Naive B cell (primary cell): Measurements from ENCODE around the gene RRP7A. TPM values are rescaled to one million over a fixed set of nuclear protein-coding genes. Genes with fewer than 3 reads are reported as not detected.
"Not testable (repeated sequence)": the region's sequence is repeated elsewhere in the genome, so short reads cannot be mapped to it uniquely, and the experiment has no call there.

Source experiments
- ATAC-seq, 2 donors: fragments of 150-1000 bp; cut with Tn5 transposase; 2 replicates each; pipeline ENCODE4 v1.10.0; 2021; ENCODE audit warnings: low read depth in 2 of 2, mild to moderate bottlenecking in 2 of 2, moderate library complexity in 2 of 2
- DNase-seq: peaks from one replicate; pipeline ENCODE4 v3.0.0; 2022
- H3K27ac Mint-ChIP-seq, 6 donors: one replicate each; pipeline ENCODE4 v1.8.0; 2020 to 2022; ENCODE audit warnings: mild to moderate bottlenecking in 6 of 6, mixed read lengths in 6 of 6, moderate library complexity in 5 of 6, inconsistent platforms in 2 of 6
- H3K27me3 Mint-ChIP-seq, 3 donors: one replicate each; pipeline ENCODE4 v1.8.0; 2021 to 2022; ENCODE audit warnings: mixed read lengths in 3 of 3, mild to moderate bottlenecking in 1 of 3
- H3K36me3 Mint-ChIP-seq, 2 donors: one replicate each; pipeline ENCODE4 v1.8.0; 2020 to 2022; ENCODE audit warnings: mixed read lengths in 2 of 2, inconsistent platforms in 1 of 2, mild to moderate bottlenecking in 1 of 2
- H3K4me1 Mint-ChIP-seq, 3 donors: one replicate each; pipeline ENCODE4 v1.8.0; 2020 to 2022; ENCODE audit warnings: mixed read lengths in 3 of 3, inconsistent platforms in 1 of 3, mild to moderate bottlenecking in 1 of 3, moderate library complexity in 1 of 3
- H3K4me3 Mint-ChIP-seq, 8 donors: one replicate each; pipeline ENCODE4 v1.8.0; 2020 to 2022; ENCODE audit warnings: mild to moderate bottlenecking in 8 of 8, mixed read lengths in 8 of 8, moderate library complexity in 8 of 8, inconsistent platforms in 2 of 8
- H3K9me3 Mint-ChIP-seq, 7 donors: one replicate each; pipeline ENCODE4 v1.8.0; 2020 to 2022; ENCODE audit warnings: mixed read lengths in 7 of 7, mild to moderate bottlenecking in 5 of 7, inconsistent platforms in 2 of 7, moderate library complexity in 1 of 7
- polyA plus RNA-seq, 6 donors: library from polyadenylated mRNA; unstranded; fragments of 300-500 nt; fragmentation: Illumina TruSeq; gene quantifications; one replicate each; pipeline ENCODE4 v1.2.3, GENCODE V29; 2021; ENCODE audit warnings: low read depth in 6 of 6

The RRP7A gene, protein sequence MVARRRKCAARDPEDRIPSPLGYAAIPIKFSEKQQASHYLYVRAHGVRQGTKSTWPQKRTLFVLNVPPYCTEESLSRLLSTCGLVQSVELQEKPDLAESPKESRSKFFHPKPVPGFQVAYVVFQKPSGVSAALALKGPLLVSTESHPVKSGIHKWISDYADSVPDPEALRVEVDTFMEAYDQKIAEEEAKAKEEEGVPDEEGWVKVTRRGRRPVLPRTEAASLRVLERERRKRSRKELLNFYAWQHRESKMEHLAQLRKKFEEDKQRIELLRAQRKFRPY
- polyA plus RNA-seq = 10 to 100 TPM; 32.1 to 95.4 (median 71.6) TPM

DNA sequence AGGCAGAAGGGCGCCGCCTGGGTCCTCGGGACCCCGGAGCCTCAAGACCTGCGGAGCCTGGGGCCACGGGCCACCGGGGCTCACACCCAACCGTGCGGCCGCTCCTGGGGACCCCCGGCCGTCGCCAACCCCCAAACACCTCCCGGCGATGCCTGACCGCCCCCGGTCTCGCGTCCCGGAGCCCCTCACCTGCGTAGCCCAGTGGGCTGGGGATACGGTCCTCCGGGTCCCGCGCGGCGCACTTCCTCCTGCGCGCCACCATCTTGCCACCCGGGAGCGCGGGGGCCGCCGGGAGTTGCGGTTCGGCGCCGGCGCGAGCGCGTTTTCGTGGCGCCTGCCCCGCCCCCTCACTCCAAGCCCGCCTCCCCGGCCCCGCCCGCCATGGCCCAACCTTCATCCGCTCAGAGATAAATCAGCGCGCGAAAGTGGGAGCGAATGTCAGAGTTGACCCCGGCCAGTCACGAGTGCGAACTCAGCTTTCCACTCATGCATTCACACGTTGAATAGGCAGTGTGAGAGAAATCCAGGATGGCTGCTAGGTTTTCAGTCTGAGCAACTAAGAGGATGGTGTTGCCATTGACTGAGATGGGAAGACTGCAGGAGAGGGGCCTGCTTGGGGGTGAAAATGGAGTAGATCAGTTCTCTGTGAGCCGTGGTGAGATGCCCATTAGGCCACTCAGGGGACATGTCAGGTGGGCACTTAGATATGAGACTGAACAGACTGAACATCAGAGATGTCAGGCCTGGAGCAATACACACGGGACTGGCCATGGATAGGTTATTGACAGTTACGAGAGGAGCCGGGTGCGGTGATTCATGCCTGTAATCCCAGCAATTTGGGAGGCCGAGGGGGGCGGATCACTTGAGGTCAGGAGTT, at the start of gene RRP7A:
RRP7A (minus strand) TSS at position 272 of the 877 bp plus-strand sequence; CDS start at position 262, 10 bp downstream.
- Mint-ChIP-seq H3K27ac (peak within 1 kb of the TSS; percentile 96 to 98 (median 97)), H3K27me3 (no peaks in the 10 kb centered on the region), H3K9me3 (no peaks in the 10 kb centered on the region), H3K36me3 (no peaks in the 10 kb centered on the region), H3K4me1 (peaks cover 11 to 17% (median 16%) of the 10 kb centered on the region in 3 donors), H3K4me3 (peak within 1 kb of the TSS; percentile 94 to 99 (median 96))
- DNase-seq (peak; percentile 82), ATAC-seq (peak; percentile 86 to 90)

DNA sequence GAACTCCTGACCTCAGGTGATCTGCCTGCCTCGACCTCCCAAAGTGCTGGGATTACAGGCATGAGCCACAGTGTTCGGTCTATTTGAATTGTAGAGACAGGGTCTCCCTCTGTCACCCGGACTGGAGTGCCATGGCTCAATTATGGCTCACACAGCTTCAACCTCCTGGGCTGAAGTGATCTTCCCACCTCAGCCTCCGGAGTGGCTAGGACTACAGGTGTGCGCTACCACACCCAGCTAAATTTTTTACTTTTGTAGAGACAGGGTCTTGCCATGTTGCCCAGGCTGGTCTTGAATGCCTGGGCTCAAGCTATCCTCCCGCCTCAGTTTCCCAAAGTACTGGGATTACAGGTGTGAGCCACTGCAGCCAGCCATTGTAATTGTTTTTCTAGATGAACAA, 48.4 kb upstream of the RRP7A start:
- not testable (repeated sequence) for H3K4me1 Mint-ChIP-seq, H3K36me3 Mint-ChIP-seq, H3K4me3 Mint-ChIP-seq, ATAC-seq, H3K27ac Mint-ChIP-seq, H3K9me3 Mint-ChIP-seq, DNase-seq, H3K27me3 Mint-ChIP-seq

DNA sequence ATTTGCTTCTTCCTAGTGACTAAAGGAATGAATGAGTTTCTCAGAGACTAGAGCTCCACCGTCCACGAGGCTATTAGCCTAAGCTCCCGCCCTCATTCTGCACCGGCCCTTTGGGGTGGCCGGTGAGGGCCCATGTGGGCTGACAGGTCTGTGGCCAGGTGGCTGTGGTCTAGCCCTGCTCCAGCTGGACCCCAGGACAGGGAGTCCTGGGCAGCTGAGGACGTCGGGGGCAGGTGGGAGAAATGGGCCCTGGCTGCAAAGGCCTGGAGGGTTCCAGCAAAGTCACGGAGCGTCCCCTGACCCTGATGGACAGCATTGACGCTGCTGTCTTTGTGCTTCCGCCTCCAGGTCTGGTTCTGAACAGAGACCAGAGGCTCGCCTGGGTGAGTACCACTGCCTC, 46.4 kb upstream of the RRP7A start:
- ATAC-seq (no peak), DNase-seq (no peak)
- Mint-ChIP-seq H3K9me3 (no peaks in the 10 kb centered on the region), H3K27ac (peak overlapping the region in 1 of 6 donors; percentile 62), H3K4me3 (no peak overlapping the region), H3K36me3 (peaks cover 0 to 2% of the 10 kb centered on the region in 2 donors), H3K27me3 (no peaks in the 10 kb centered on the region), H3K4me1 (peaks cover 13 to 20% (median 16%) of the 10 kb centered on the region in 3 donors)

DNA sequence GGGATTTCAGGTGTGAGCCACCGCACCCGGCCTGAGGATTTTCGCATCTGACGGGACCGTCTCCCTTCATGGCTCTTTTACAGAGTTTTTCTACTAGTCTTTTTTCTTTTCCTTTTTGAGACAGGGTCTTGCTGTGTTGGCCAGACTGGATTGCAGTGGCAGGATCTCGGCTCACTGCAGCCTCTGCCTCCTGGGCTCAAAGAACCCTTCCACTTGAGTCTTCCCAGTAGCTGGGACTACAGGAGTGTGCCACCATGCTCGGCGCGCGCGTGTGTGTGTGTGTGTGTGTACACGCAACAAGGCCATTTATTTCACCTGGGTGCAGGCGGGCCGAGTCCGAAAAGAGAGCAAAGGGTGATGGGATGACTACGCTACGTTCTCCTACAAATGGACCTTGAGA, 45.1 kb upstream of the RRP7A start:
- no peak for DNase-seq
- Mint-ChIP-seq H3K36me3 (no peaks in the 10 kb centered on the region), H3K4me1 (peaks cover 16 to 26% (median 21%) of the 10 kb centered on the region in 3 donors), H3K27ac (peak overlapping the region in 1 of 6 donors; percentile 19), H3K9me3 (no peaks in the 10 kb centered on the region), H3K4me3 (no peak overlapping the region), H3K27me3 (no peaks in the 10 kb centered on the region)
- no peak for ATAC-seq

DNA sequence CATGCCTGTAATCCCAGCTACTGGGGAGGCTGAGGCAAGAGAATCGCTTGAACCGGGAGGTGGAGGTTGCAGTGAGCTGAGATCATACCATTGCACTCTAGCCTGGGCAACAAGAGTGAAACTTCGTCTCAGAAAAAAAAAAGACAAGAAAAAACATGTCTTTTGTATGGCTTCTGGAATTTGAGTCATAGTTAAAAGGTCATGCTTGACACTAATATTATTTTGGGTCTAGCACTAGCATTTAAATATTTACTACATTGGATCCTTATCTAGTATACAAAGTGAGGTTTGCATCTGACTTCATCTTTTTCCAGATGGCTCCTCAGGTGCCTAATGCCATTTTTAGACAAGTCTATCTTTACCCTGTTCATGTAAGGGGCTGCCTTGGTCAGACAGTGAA, 44.3 kb upstream of the RRP7A start:
- H3K9me3 Mint-ChIP-seq, H3K27ac Mint-ChIP-seq, ATAC-seq, H3K36me3 Mint-ChIP-seq, DNase-seq, H3K27me3 Mint-ChIP-seq, H3K4me3 Mint-ChIP-seq: not testable (repeated sequence)
- peaks cover 16 to 26% (median 21%) of the 10 kb centered on the region in 3 donors for H3K4me1 Mint-ChIP-seq

DNA sequence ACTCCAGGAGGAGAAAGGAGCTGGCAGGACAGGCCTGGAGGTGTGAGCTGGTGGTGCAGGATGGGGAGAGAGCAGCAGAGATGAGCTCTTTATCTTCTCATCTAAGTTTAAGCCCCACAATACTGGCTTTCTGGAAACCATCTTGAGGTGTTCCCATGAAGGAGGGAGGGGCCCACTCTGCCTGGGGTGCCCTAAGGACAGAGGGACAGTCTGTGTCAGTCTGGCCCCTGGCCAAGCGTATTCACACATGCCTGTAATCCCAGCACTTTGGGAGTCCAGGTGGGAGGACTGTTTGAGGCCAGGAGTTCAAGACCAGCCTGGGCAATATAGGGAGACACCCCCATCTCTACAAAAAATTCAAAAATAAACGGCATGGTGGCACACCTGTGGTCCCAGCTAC, 43.1 kb upstream of the RRP7A start:
- peak in 1 of 2 donors; percentile 5 for ATAC-seq
- Mint-ChIP-seq H3K27me3 (no peaks in the 10 kb centered on the region), H3K4me1 (peaks cover 16 to 26% (median 21%) of the 10 kb centered on the region in 3 donors), H3K9me3 (no peaks in the 10 kb centered on the region), H3K27ac (peak overlapping the region; percentile 33 to 87 (median 80)), H3K4me3 (peak overlapping the region in 7 of 8 donors; percentile 15 to 89 (median 72)), H3K36me3 (no peaks in the 10 kb centered on the region)
- DNase-seq = no peak

DNA sequence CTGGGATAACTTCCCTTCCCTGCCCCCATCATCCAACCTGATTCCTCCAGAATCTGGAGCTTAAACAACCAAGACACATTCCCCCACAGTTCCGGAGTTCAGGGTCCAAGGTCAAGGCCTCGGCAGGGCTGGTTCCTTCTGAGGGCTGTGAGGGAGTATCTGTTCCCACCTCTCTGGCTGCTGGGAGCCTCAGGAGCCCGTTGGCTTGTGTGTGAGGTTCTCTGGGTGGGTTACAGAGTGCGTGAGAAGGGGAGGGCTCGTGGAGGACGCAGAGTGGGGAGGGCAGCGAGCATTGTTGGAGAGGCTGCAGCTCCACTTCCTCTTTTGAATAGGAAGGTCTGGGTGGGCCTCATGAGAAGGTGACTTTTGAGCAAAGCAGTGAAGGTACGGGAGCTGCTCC, 42.7 kb upstream of the RRP7A start:
- peak; percentile 37 for DNase-seq
- Mint-ChIP-seq H3K4me1 (peaks cover 16 to 26% (median 21%) of the 10 kb centered on the region in 3 donors), H3K9me3 (no peaks in the 10 kb centered on the region), H3K4me3 (peak overlapping the region in 7 of 8 donors; percentile 15 to 89 (median 72)), H3K27ac (peak overlapping the region; percentile 33 to 87 (median 80)), H3K27me3 (no peaks in the 10 kb centered on the region), H3K36me3 (no peaks in the 10 kb centered on the region)
- ATAC-seq = peak; percentile 94 to 95

- H3K9me3 Mint-ChIP-seq = no peaks in the 10 kb centered on the region
- DNase-seq (no peak), ATAC-seq (no peak)
- H3K4me3 Mint-ChIP-seq = peak overlapping the region in 3 of 8 donors; percentile 63 to 89 (median 81)
- H3K27me3 Mint-ChIP-seq = no peaks in the 10 kb centered on the region
- peaks cover 16 to 26% (median 21%) of the 10 kb centered on the region in 3 donors for H3K4me1 Mint-ChIP-seq
- peak overlapping the region in 4 of 6 donors; percentile 65 to 87 (median 80) for H3K27ac Mint-ChIP-seq
- H3K36me3 Mint-ChIP-seq = no peaks in the 10 kb centered on the region
These were observed 42.3 kb upstream of the RRP7A start for GRCh38 chr22:42561856-42562255.

DNA sequence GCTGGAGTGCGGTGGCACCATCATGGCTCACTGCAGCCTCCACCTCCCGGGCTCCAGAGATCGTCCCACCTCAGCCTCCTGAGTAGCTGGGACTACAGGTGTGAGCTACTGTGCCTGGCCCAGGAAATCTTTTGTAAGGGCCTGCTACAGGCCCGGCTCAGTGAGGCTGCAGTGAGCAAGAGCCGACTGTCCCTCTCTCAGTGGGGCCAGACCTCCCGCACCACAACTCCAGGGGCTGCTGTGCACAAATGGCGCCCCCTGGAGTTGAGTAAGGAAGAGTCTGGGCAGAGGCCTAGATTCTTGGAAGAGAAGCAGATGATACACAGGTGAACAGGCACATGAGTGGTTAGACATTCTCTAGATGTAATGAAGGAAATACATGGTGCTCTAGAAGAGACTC, 41.2 kb upstream of the RRP7A start:
- no peaks in the 10 kb centered on the region for H3K9me3 Mint-ChIP-seq
- ATAC-seq = peak; percentile 51 to 55
- H3K4me3 Mint-ChIP-seq = peak overlapping the region in 4 of 8 donors; percentile 21 to 78 (median 54)
- peaks cover 16 to 26% (median 21%) of the 10 kb centered on the region in 3 donors for H3K4me1 Mint-ChIP-seq
- peak overlapping the region in 3 of 6 donors; percentile 51 to 92 (median 89) for H3K27ac Mint-ChIP-seq
- H3K36me3 Mint-ChIP-seq = no peaks in the 10 kb centered on the region
- no peaks in the 10 kb centered on the region for H3K27me3 Mint-ChIP-seq
- no peak for DNase-seq

GRCh38 chr22:42560381-42560780, 40.8 kb upstream of the RRP7A start:
- ATAC-seq (no peak), DNase-seq (no peak)
- Mint-ChIP-seq H3K27me3 (no peaks in the 10 kb centered on the region), H3K4me1 (peaks cover 16 to 26% (median 21%) of the 10 kb centered on the region in 3 donors), H3K4me3 (no peak overlapping the region), H3K36me3 (no peaks in the 10 kb centered on the region), H3K9me3 (no peaks in the 10 kb centered on the region), H3K27ac (peak overlapping the region in 2 of 6 donors; percentile 39 to 51)

- Mint-ChIP-seq H3K36me3 (no peaks in the 10 kb centered on the region), H3K4me1 (peaks cover 23 to 48% (median 43%) of the 10 kb centered on the region in 3 donors), H3K9me3 (no peaks in the 10 kb centered on the region), H3K27me3 (no peaks in the 10 kb centered on the region), H3K4me3 (peak within 1 kb of the TSS; percentile 85 to 94 (median 88)), H3K27ac (peak within 1 kb of the TSS; percentile 82 to 95 (median 93))
- peak; percentile 81 to 84 for ATAC-seq
- DNase-seq = peak; percentile 78
These were observed 34.1 kb upstream of the RRP7A start, which contains the start of gene SERHL2 for GRCh38 chr22:42553475-42554361. Gene SERHL2 (plus strand): TSS chr22:42553956. CDS start chr22:42554021, 65 bp downstream.

DNA sequence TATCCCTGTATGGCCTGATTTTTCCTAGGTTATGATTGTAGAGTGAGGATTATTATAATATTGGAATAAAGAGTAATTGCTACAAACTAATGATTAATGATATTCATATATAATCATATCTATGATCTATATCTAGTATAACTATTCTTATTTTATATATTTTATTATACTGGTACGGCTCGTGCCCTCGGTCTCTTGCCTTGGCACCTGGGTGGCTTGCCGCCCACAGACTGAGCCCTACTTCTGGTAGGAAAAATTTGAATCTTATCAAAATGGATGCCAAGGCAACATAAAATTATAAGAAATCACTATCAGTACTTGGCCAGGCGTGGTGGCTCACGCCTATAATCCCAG, 32.7 kb upstream of the RRP7A start:
- not testable (repeated sequence) for H3K36me3 Mint-ChIP-seq, ATAC-seq, DNase-seq, H3K27me3 Mint-ChIP-seq, H3K9me3 Mint-ChIP-seq
- H3K4me1 Mint-ChIP-seq = peaks cover 23 to 52% (median 48%) of the 10 kb centered on the region in 3 donors
- peak overlapping the region; percentile 83 to 93 (median 90) for H3K4me3 Mint-ChIP-seq
- H3K27ac Mint-ChIP-seq = peak overlapping the region; percentile 92 to 98 (median 96)
